Ovary (tissue), 9 donors: ENCODE measurements around the gene FREY1. TPM values are rescaled to one million over a fixed set of nuclear protein-coding genes. Genes with fewer than 3 reads are reported as not detected.

Source experiments
- DNase-seq, 5 donors: peaks; one replicate each; pipeline ENCODE4 v3.0.0-alpha.2; 2019 to 2020
- H3K27ac ChIP-seq, 2 donors: fragments of 200-600 bp; one replicate each; pipeline versions ENCODE4 v1.5.1 to v1.8.0; 2019 to 2022
- H3K27me3 ChIP-seq: fragments of 200-600 bp; one replicate; pipeline ENCODE4 v1.8.0; 2022
- H3K36me3 ChIP-seq: fragments of 200-600 bp; sonication (generic); one replicate; pipeline ENCODE4 v1.5.1; 2019
- H3K4me1 ChIP-seq: one replicate; pipeline ENCODE4 v1.8.1; 2013; ENCODE audit warnings: mild to moderate bottlenecking, moderate library complexity; ENCODE audit not compliant: insufficient read depth
- H3K4me3 ChIP-seq: fragments of 200-600 bp; sonication (generic); one replicate; pipeline ENCODE4 v1.5.1; 2017
- H3K9me3 ChIP-seq, 2 donors: fragments of 200-600 bp in 1 of 2; sonication (generic) in 1 of 2; one replicate each; pipeline versions ENCODE4 v1.5.1 to v1.8.1; 2013 to 2019; ENCODE audit warnings: mild to moderate bottlenecking in 1 of 2, moderate library complexity in 1 of 2
- EP300 ChIP-seq: sonication (generic); formaldehyde crosslinking; IDR thresholded peaks from one replicate; pipeline ENCODE4 v1.6.1; 2017; ENCODE audit warnings: antibody characterized with exemption
- POLR2A ChIP-seq: fragments of 450-650 bp; IDR thresholded peaks from one replicate; pipeline ENCODE4 v1.6.1; 2017; ENCODE audit warnings: antibody characterized with exemption, mild to moderate bottlenecking, moderate library complexity
- WGBS, 3 donors: extraction: QIAGEN DNeasy Blood & Tissue Kit in 1 of 3; methylation state at CpG; one replicate each; pipeline versions ENCODE4 v1.1.5 to v1.1.7; 2013 to 2017; 5-methylcytosine and 5-hydroxymethylcytosine counted together
- intact Hi-C, 4 donors: fragments of 100-400 bp; cut with DNase I; formaldehyde crosslinking; loops; one replicate each; pipeline versions ENCODE4 v1.11.0 to v1.15.1; 2022 to 2023
- polyA plus RNA-seq, 2 donors: library from polyadenylated mRNA; stranded (reverse); fragments of 200-250 nt in 1 of 2; fragments of 350-450 nt in 1 of 2; fragmentation: Illumina TruSeq in 1 of 2; extraction: RNeasy Lipid Tissue Mini Kit (QIAGEN cat#74804) in 1 of 2; gene quantifications; one replicate each; pipeline ENCODE4 v1.2.3, GENCODE V29; 2013 to 2014
- total RNA-seq, 7 donors: library from RNA; depleted of rRNA in 2 of 7; stranded (reverse); fragments of >200 nt in 2 of 7; fragmentation: NEBNext Ultra II Directional in 3 of 7; extraction: Animal tissue kit (Norgen Biotek cat#: 25700) in 3 of 7; gene quantifications; one replicate each; pipeline versions ENCODE4 v1.1.0 to v1.2.4, GENCODE V29; 2016 to 2023
- TF ChIP-seq, protein P1 (sequence below), 3 donors: fragments of 450-650 bp in 2 of 3; fragments of 200-600 bp in 1 of 3; IDR thresholded peaks; one replicate each; pipeline versions ENCODE4 v1.5.1 to v1.8.0; 2016 to 2022; ENCODE audit warnings: antibody characterized with exemption in 3 of 3, mild to moderate bottlenecking in 1 of 3
- donor health status: DM: no; HTN: no; CAD: no; lungs with moderate emphysema.
- donor health status: DM: no; HTN: no; CAD: no.
- donor health status: Bipolar disorder and iron deficiency.
- donor health status: DM: yes; HTN: yes; CAD: no.
- donor health status: DM: no; HTN: no; CAD: no.
- donor health status: DM: yes; HTN: yes; CAD: no.

FREY1 gene
- total and polyA plus RNA-seq, 9 donors: 0.23 to 1.6 (median 0.66) TPM; not detected in 2

DNA sequence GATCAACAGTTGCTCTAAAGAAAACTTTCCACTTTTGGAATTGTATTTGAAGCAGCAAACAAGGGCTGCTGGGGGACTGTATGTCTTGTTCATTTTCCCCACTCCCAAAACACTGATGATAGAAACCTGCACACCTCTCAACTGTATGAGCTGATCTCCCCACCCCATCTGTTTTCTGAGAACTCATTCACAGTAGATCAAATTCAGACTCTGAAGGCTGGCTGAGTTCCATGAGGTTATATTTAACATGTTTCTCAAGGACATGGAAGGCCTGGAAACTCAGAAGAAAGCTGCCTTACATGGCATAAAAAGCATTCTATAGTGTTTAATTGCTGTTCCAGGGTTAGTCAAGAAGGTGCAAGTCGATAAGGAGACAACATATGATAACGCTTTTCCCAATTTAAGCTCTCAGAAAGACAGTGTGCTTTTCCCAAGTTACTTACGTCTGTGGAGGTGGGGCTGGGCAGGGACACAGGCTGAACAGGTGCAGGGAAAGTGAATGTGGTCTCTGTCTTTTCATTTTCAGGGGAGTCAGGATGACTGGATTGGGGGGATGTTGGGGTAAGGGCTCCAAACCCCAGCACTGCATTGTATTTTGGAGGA, 38.4 kb upstream of the FREY1 start:
- Histone ChIP-seq H3K9me3 (no peaks in the 10 kb centered on the region), H3K36me3 (no peaks in the 10 kb centered on the region), H3K27ac (no peak overlapping the region), H3K4me3 (no peak overlapping the region), H3K27me3 (no peaks in the 10 kb centered on the region), H3K4me1 (peaks cover 7% of the 10 kb centered on the region)
- intact Hi-C loops: no loop called here
- TF ChIP-seq, protein P1, sequence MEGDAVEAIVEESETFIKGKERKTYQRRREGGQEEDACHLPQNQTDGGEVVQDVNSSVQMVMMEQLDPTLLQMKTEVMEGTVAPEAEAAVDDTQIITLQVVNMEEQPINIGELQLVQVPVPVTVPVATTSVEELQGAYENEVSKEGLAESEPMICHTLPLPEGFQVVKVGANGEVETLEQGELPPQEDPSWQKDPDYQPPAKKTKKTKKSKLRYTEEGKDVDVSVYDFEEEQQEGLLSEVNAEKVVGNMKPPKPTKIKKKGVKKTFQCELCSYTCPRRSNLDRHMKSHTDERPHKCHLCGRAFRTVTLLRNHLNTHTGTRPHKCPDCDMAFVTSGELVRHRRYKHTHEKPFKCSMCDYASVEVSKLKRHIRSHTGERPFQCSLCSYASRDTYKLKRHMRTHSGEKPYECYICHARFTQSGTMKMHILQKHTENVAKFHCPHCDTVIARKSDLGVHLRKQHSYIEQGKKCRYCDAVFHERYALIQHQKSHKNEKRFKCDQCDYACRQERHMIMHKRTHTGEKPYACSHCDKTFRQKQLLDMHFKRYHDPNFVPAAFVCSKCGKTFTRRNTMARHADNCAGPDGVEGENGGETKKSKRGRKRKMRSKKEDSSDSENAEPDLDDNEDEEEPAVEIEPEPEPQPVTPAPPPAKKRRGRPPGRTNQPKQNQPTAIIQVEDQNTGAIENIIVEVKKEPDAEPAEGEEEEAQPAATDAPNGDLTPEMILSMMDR (IDR thresholded peaks at IDR 0.05): no peak
- TF ChIP-seq POLR2A: no peak
- TF ChIP-seq EP300: no peak
- 32 to 55% (median 43%) methylated on average over 3 of the region's 3 CpGs for WGBS, 3 donors
- DNase-seq: no peak

DNA sequence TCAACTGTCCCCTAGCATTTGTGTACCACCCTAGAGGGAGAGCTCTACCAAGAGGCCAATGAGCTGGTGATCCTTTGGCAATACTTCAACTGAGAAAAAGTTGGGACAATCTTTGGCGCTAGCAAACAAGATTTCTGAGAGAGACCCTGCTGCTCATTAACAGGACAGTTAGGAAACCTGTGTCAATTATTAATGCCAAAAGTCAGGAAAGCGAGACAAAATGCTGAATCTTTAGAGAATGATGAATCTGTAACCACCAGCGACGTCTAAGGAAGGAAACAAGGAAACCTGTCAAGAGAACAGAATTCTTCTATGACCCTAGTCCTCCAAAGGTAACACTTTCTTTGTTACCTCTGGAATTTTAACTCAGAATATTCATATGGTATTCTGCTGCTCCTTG, 35.3 kb upstream of the FREY1 start:
- no peak overlapping the region for H3K4me3 ChIP-seq
- TF ChIP-seq POLR2A (no peak), EP300 (no peak)
- TF ChIP-seq, protein P1 (IDR thresholded peaks at IDR 0.05): no peak
- 95% methylated on average over 4 of the region's 4 CpGs for WGBS, 3 donors
- no peaks in the 10 kb centered on the region for H3K27me3 ChIP-seq
- intact Hi-C loops: no loop called here
- H3K27ac ChIP-seq: no peak overlapping the region
- DNase-seq: no peak
- peaks cover 3% of the 10 kb centered on the region for H3K4me1 ChIP-seq
- no peaks in the 10 kb centered on the region for H3K9me3 ChIP-seq
- H3K36me3 ChIP-seq: no peaks in the 10 kb centered on the region

DNA sequence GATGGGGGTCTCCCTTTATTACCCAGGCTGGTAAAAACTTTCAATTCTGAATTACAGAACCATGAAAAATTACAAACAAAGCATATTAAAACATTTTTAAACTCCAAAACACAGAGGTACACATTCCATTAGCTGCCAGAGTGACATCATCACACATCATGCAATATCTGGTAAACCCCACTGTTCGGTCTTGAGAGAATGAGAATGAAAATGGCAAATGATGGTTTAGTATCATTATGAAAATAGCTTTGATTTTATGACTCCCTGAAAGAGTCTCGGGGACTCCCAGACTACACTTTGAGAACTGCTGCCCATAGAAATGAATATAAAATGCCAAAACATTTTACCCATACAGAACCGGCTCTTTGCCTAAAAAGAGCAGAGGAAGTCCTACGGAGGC, 34.2 kb upstream of the FREY1 start:
- H3K9me3 ChIP-seq: no peaks in the 10 kb centered on the region
- no peak overlapping the region for H3K27ac ChIP-seq
- H3K36me3 ChIP-seq: no peaks in the 10 kb centered on the region
- no peaks in the 10 kb centered on the region for H3K27me3 ChIP-seq
- WGBS, 3 donors: 93 to 97% (median 95%) methylated on average over 4 of the region's 4 CpGs
- TF ChIP-seq, protein P1 (IDR thresholded peaks at IDR 0.05): no peak
- TF ChIP-seq EP300 (no peak), POLR2A (no peak)
- H3K4me3 ChIP-seq: no peak overlapping the region
- H3K4me1 ChIP-seq: peaks cover 3% of the 10 kb centered on the region
- no peak for DNase-seq
- intact Hi-C loops: no loop called here

DNA sequence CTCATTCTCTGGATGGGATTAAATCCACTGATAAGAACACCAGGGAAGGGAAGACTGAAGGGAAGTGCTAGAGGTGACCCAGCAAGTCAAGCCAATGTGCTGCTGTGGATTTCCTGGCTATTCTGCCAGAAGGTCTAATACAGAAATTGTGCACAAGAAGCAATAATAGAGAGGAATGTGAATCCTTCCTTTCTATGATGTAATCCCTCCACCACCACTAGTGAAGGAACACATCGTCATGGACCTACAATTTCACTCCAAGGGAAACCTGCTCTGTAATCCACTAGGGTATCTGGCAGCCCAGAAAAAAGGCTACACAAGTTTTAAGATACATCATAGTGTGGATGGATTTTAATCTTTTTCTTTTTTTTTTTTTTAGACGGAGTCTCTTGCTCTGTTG, 32.8 kb upstream of the FREY1 start:
- no peak overlapping the region for H3K4me3 ChIP-seq
- no peak overlapping the region for H3K27ac ChIP-seq
- no peaks in the 10 kb centered on the region for H3K9me3 ChIP-seq
- TF ChIP-seq POLR2A (no peak), EP300 (no peak)
- TF ChIP-seq, protein P1 (IDR thresholded peaks at IDR 0.05): no peak
- intact Hi-C loops: no loop called here
- no peak for DNase-seq
- WGBS, 3 donors: 81 to 90% (median 84%) methylated on average over 2 of the region's 2 CpGs
- H3K4me1 ChIP-seq: no peaks in the 10 kb centered on the region
- H3K36me3 ChIP-seq: no peaks in the 10 kb centered on the region
- H3K27me3 ChIP-seq: no peaks in the 10 kb centered on the region
